Mesendoderm (in vitro differentiated cells): ENCODE measurements around the gene C10orf53. TPM values are rescaled to one million over a fixed set of nuclear protein-coding genes. Genes with fewer than 3 reads are reported as not detected.
A peak's percentile ranks its signal among the peaks of the same experiment; 100 is the strongest.

Experiments
- DNase-seq: peaks from one replicate; pipeline ENCODE4 v3.0.0; 2013
- H2AK5ac ChIP-seq: 2 replicates; pipeline ENCODE4 v1.6.1; 2013; ENCODE audit warnings: low read length, inconsistent platforms
- H2BK120ac ChIP-seq: 2 replicates; pipeline ENCODE4 v1.6.1; 2013; ENCODE audit warnings: low read depth, mild to moderate bottlenecking, low read length, moderate library complexity, mixed read lengths
- H2BK15ac ChIP-seq: replicated peaks from 2 replicates; pipeline ENCODE4 v1.6.1; 2013; ENCODE audit warnings: low read depth, mild to moderate bottlenecking, moderate library complexity
- H2BK5ac ChIP-seq: 2 replicates; pipeline ENCODE4 v1.6.1; 2013; ENCODE audit warnings: low read length, inconsistent platforms
- H3K18ac ChIP-seq: 2 replicates; pipeline ENCODE4 v1.6.1; 2013; ENCODE audit warnings: mild to moderate bottlenecking, low read length, mixed read lengths
- H3K23ac ChIP-seq: one replicate; pipeline ENCODE4 v1.6.1; 2013; ENCODE audit warnings: low read length
- H3K27ac ChIP-seq: 2 replicates; pipeline ENCODE4 v1.5.1; 2013; ENCODE audit warnings: low read depth, mild to moderate bottlenecking, inconsistent platforms, low read length, moderate library complexity
- H3K27me3 ChIP-seq: 2 replicates; pipeline ENCODE4 v1.6.1; 2013; ENCODE audit warnings: low read length, control low read depth, mild to moderate bottlenecking, inconsistent platforms; ENCODE audit not compliant: insufficient read depth, poor library complexity
- H3K36me3 ChIP-seq: 2 replicates; pipeline ENCODE4 v1.6.1; 2013; ENCODE audit warnings: low read length, inconsistent platforms; ENCODE audit not compliant: control insufficient read depth, insufficient read depth
- H3K4ac ChIP-seq: one replicate; pipeline ENCODE4 v1.6.1; 2013; ENCODE audit warnings: low read depth, mild to moderate bottlenecking, low read length, moderate library complexity
- H3K4me1 ChIP-seq: 2 replicates; pipeline ENCODE4 v1.6.1; 2013; ENCODE audit warnings: low read depth, low read length, inconsistent platforms; ENCODE audit not compliant: control insufficient read depth
- H3K4me2 ChIP-seq: 2 replicates; pipeline ENCODE4 v1.6.1; 2013; ENCODE audit warnings: low read length
- H3K4me3 ChIP-seq: 2 replicates; pipeline ENCODE4 v1.5.1; 2013; ENCODE audit warnings: mild to moderate bottlenecking, low read length
- H3K56ac ChIP-seq: one replicate; pipeline ENCODE4 v1.6.1; 2013; ENCODE audit warnings: low read length
- H3K79me1 ChIP-seq: 2 replicates; pipeline ENCODE4 v1.6.1; 2013; ENCODE audit warnings: low read length, inconsistent platforms
- H3K79me2 ChIP-seq: 2 replicates; pipeline ENCODE4 v1.6.1; 2013; ENCODE audit warnings: mild to moderate bottlenecking, low read length; ENCODE audit not compliant: control insufficient read depth, insufficient read depth
- H3K9ac ChIP-seq: 2 replicates; pipeline ENCODE4 v1.6.1; 2013; ENCODE audit warnings: low read length, inconsistent platforms
- H4K5ac ChIP-seq: one replicate; pipeline ENCODE4 v1.6.1; 2013; ENCODE audit warnings: low read length
- H4K8ac ChIP-seq: one replicate; pipeline ENCODE4 v1.6.1; 2013; ENCODE audit warnings: low read depth, mild to moderate bottlenecking, control low read depth, low read length, moderate library complexity
- whole genome bisulfite sequencing: extraction: QIAGEN DNeasy Blood & Tissue Kit; methylation state at CpG from one replicate; pipeline ENCODE4 v1.1.7; 2013; ENCODE audit warnings: low lambda C conversion rate, missing lambda C conversion rate; ENCODE audit not compliant: insufficient coverage; ENCODE audit errors: extremely low coverage; 5-methylcytosine and 5-hydroxymethylcytosine counted together
- polyA plus RNA-seq, 2 experiments: library from polyadenylated mRNA; stranded (reverse); fragments of 200-250 nt; gene quantifications; one replicate each; pipeline ENCODE4 v1.2.3, GENCODE V29; 2013

C10orf53 gene, protein sequence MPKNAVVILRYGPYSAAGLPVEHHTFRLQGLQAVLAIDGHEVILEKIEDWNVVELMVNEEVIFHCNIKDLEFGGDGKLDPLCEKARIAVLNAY
- not detected for polyA plus RNA-seq (2013, experiment 1 of 2)
- not detected for polyA plus RNA-seq (2013, experiment 2 of 2)

DNA sequence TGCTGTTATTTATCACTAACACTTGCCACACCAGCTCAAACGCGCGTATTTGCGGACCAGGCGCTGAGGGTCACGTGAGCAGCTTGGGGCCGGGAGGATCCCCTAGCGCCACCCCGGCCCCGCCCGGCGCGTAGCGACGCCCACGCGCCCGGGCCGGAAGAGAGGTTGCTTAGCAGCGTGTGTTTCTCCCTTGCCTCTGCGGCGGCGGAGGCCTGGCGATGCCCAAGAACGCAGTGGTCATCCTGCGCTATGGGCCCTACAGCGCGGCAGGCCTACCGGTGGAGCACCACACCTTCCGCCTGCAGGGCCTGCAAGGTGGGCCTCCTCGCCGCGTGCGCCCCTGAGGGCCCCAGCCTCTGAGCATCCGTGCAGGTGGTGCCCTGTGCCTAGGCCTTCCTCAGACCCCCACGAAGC is at the start of gene C10orf53:
C10orf53 (plus strand) TSS at position 172 of the 414 bp plus-strand sequence; CDS start at position 219, 47 bp downstream.
- Histone ChIP-seq H3K18ac (no peak within 1 kb of the TSS), H3K79me1 (no peaks in the 10 kb centered on the region), H3K27me3 (peaks cover 12% of the 10 kb centered on the region), H3K9ac (peak within 1 kb of the TSS; percentile 19), H3K36me3 (no peaks in the 10 kb centered on the region), H3K4ac (no peak within 1 kb of the TSS), H4K5ac (no peak within 1 kb of the TSS), H3K4me3 (no peak within 1 kb of the TSS), H2BK5ac (no peak within 1 kb of the TSS), H2BK120ac (no peak within 1 kb of the TSS), H2AK5ac (no peak within 1 kb of the TSS), H3K79me2 (no peaks in the 10 kb centered on the region), H3K27ac (no peak within 1 kb of the TSS), H3K4me1 (no peaks in the 10 kb centered on the region), H3K23ac (no peak within 1 kb of the TSS), H3K4me2 (peak within 1 kb of the TSS; percentile 49), H2BK15ac (no peak within 1 kb of the TSS), H3K56ac (no peak within 1 kb of the TSS), H4K8ac (no peak within 1 kb of the TSS)
- peak; percentile 88 for DNase-seq
- WGBS = no CpG with 5 or more reads among the region's 36 CpGs

DNA sequence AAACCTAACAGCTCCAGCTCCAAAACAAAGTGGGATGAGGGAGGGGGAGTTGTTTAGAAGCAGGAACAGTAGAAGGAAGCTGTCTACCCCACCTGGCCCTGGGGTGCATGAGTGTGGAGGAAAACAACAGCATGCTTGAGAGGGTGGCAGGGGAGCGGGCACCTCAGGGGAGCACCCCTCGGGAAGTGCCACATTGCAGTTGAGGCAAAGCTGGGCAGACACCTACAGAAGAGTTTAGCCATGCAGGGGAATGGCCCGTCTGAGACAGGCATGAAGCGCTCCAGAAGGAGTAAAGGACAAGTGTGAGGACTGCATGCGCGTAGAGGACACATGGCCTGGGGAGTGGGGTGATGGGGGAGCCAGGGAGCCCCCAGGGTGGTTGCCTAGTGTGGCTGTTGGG is 47.5 kb upstream of the C10orf53 start:
- no peak overlapping the region for H3K23ac ChIP-seq
- no peak overlapping the region for H2BK15ac ChIP-seq
- H3K79me2 ChIP-seq = no peaks in the 10 kb centered on the region
- H3K4ac ChIP-seq = no peak overlapping the region
- no peaks in the 10 kb centered on the region for H3K79me1 ChIP-seq
- no peak overlapping the region for H3K9ac ChIP-seq
- no peak overlapping the region for H3K4me2 ChIP-seq
- H3K56ac ChIP-seq = no peak overlapping the region
- no peaks in the 10 kb centered on the region for H3K27me3 ChIP-seq
- H2AK5ac ChIP-seq = no peak overlapping the region
- H4K8ac ChIP-seq = no peak overlapping the region
- no peaks in the 10 kb centered on the region for H3K36me3 ChIP-seq
- no peak overlapping the region for H3K4me3 ChIP-seq
- no peak overlapping the region for H2BK120ac ChIP-seq
- no peak overlapping the region for H3K18ac ChIP-seq
- DNase-seq = no peak
- WGBS = no CpG with 5 or more reads among the region's 6 CpGs
- H3K27ac ChIP-seq = no peak overlapping the region
- H2BK5ac ChIP-seq = no peak overlapping the region
- H4K5ac ChIP-seq = no peak overlapping the region
- H3K4me1 ChIP-seq = no peaks in the 10 kb centered on the region

DNA sequence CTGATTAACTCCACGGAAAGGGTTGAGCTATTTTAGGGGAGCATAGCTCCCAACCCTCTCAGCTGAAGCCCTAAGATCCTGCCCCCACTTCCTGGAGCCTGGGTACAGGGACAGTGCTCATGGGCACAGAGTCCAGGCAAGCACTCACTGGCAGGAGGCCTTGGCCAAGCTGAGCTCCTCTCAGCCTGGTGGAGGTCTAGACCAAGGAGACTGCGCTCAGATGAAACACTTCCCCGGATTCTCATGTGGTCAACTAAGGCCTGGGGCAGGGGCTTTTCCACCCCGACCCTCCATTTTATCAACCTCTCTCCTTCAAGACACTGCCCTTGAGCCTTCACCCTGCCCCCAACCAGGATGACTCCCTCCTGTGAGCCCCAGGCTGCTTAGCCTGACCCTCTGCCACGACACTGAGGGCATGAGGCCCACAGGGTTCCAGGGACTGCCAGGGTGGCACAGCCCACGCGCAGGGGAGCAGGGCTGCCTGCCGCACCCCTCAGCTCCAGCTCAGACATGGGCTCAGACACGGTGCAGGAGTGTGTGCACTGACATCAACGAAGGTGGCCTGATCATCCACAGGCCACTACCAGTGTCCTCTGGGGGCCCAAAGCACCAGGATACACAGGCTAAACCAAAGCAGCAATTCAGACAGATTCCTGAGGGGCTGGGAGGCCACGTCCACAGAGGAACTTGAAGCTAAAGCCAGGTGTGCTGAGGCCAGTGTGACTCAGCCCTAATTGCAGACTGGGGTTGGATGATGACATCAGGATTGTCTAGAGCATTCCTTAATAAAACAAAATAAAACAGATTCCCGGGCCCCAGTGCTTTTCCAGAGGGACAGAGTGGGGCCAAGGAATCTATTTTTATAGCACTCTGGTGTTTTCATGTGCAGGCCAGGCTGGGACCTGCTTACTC is 46.8 kb upstream of the C10orf53 start:
- H2BK120ac ChIP-seq = no peak overlapping the region
- no peaks in the 10 kb centered on the region for H3K79me1 ChIP-seq
- H2BK5ac ChIP-seq = no peak overlapping the region
- no peak overlapping the region for H3K27ac ChIP-seq
- no peak overlapping the region for H3K4me2 ChIP-seq
- peak; percentile 75 for DNase-seq
- WGBS = no CpG with 5 or more reads among the region's 12 CpGs
- no peak overlapping the region for H3K4me3 ChIP-seq
- H2AK5ac ChIP-seq = no peak overlapping the region
- no peak overlapping the region for H3K18ac ChIP-seq
- no peak overlapping the region for H3K4ac ChIP-seq
- no peak overlapping the region for H4K8ac ChIP-seq
- H3K9ac ChIP-seq = no peak overlapping the region
- H3K4me1 ChIP-seq = no peaks in the 10 kb centered on the region
- no peak overlapping the region for H3K23ac ChIP-seq
- H3K79me2 ChIP-seq = no peaks in the 10 kb centered on the region
- no peak overlapping the region for H2BK15ac ChIP-seq
- H4K5ac ChIP-seq = no peak overlapping the region
- H3K27me3 ChIP-seq = no peaks in the 10 kb centered on the region
- peak overlapping the region; percentile 17 for H3K56ac ChIP-seq
- H3K36me3 ChIP-seq = no peaks in the 10 kb centered on the region

DNA sequence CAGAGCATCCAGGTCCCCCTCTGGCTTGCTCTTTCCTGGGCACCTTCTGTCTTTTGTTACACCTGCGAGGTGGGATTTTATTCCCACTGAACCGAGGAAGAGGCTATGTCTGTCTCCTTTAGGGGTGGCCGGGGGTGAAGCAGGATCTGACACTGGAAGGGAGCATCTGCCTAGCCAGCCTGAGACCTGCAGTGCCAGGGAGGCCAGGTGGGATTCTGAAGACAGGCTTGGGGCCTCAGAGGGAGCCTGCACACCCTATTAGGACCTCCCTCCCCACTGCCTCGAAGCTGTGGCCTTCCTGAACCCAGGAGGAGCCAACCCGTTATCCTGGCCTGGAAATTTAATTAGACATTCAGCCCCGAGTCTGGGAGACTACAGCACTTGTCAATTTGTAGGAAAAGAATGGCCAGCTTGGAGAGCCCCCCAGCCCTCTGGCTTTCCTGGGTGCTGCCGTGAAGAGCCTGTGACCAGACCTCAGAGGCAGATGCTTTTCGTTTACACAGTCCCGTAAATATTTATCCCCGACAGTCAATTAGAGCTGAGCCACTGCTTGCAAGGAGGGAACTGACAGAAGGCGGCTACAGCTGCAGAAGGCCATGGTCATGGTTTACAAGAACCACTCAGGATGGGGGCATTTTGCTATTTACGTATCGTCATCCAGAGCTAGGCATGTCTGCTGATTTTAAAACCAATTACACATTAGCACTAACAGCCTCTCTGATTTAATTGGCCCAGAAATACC is 46.0 kb upstream of the C10orf53 start:
- H4K8ac ChIP-seq = no peak overlapping the region
- no peak overlapping the region for H3K56ac ChIP-seq
- DNase-seq = no peak
- no peak overlapping the region for H4K5ac ChIP-seq
- H2AK5ac ChIP-seq = no peak overlapping the region
- H2BK120ac ChIP-seq = no peak overlapping the region
- no peak overlapping the region for H2BK5ac ChIP-seq
- H3K27ac ChIP-seq = no peak overlapping the region
- no peaks in the 10 kb centered on the region for H3K27me3 ChIP-seq
- H3K79me2 ChIP-seq = no peaks in the 10 kb centered on the region
- no peak overlapping the region for H2BK15ac ChIP-seq
- no peaks in the 10 kb centered on the region for H3K4me1 ChIP-seq
- H3K4me3 ChIP-seq = no peak overlapping the region
- H3K4me2 ChIP-seq = no peak overlapping the region
- H3K79me1 ChIP-seq = no peaks in the 10 kb centered on the region
- H3K9ac ChIP-seq = no peak overlapping the region
- no peak overlapping the region for H3K18ac ChIP-seq
- H3K36me3 ChIP-seq = no peaks in the 10 kb centered on the region
- no peak overlapping the region for H3K4ac ChIP-seq
- no CpG with 5 or more reads among the region's 13 CpGs for WGBS
- H3K23ac ChIP-seq = no peak overlapping the region

DNA sequence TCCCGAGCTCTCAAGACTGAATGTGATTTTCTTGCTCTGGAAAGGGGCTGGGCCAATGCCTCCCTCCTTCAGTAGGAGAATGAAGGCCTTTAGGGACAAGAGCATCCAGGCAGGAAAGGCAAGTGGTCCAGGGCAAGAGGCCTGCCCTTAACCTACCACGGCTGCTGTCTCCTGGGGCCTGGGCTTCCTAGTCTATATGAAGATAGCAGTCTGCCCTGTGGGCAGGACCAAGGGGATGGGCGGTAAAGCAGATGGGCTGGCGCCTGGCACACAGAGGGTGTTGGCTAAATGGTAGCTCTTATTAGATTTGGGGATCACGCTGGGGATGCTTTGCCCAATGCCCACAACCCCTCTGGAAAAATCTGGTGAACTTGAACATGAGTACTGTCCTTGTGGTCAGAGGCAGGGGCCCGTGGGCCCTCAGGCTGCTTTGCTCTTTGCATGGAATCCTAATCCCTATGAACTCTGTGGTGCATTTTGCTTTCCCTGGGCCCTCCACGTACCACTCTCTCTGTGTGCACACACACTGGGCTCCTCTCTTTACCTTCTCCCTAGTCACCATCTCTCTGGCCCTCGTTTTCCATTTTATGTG is 45.3 kb upstream of the C10orf53 start:
- Histone ChIP-seq H3K4ac (no peak overlapping the region), H3K79me2 (no peaks in the 10 kb centered on the region), H3K4me2 (no peak overlapping the region), H4K5ac (no peak overlapping the region), H3K4me1 (no peaks in the 10 kb centered on the region), H2BK15ac (no peak overlapping the region), H3K79me1 (no peaks in the 10 kb centered on the region), H4K8ac (no peak overlapping the region), H2BK120ac (no peak overlapping the region), H2BK5ac (no peak overlapping the region), H3K27ac (no peak overlapping the region), H3K36me3 (no peaks in the 10 kb centered on the region), H3K18ac (no peak overlapping the region), H2AK5ac (no peak overlapping the region), H3K27me3 (no peaks in the 10 kb centered on the region), H3K9ac (no peak overlapping the region), H3K23ac (no peak overlapping the region), H3K4me3 (no peak overlapping the region), H3K56ac (no peak overlapping the region)
- no CpG with 5 or more reads among the region's 8 CpGs for WGBS
- no peak for DNase-seq
